Loucy (cell line): ENCODE data around the gene NKTR.

ENCODE experiments used
- H2AFZ ChIP-seq: fragments of 200-600 bp; sonication (generic); 2 replicates; pipeline ENCODE4 v1.6.0; 2016; ENCODE audit warnings: antibody characterized with exemption, mild to moderate bottlenecking, low read length, moderate library complexity
- H3F3A ChIP-seq: fragments of 200-600 bp; 2 replicates; pipeline ENCODE4 v1.6.0; 2016; ENCODE audit warnings: antibody characterized with exemption, low read depth, mild to moderate bottlenecking
- H3K27me3 ChIP-seq: fragments of 200-600 bp; sonication (generic); 2 replicates; pipeline ENCODE4 v1.6.1; 2014; ENCODE audit warnings: low read length, mild to moderate bottlenecking; ENCODE audit not compliant: insufficient read depth, poor library complexity, severe bottlenecking
- H3K36me3 ChIP-seq: fragments of 200-600 bp; sonication (generic); 2 replicates; pipeline ENCODE4 v1.6.1; 2016; ENCODE audit warnings: low read length; ENCODE audit not compliant: insufficient read depth
- H3K4me1 ChIP-seq: fragments of 200-600 bp; sonication (generic); 2 replicates; pipeline ENCODE4 v1.5.1; 2014; ENCODE audit warnings: low read length, mild to moderate bottlenecking; ENCODE audit not compliant: insufficient read depth, poor library complexity, severe bottlenecking
- H3K4me2 ChIP-seq: fragments of 200-600 bp; sonication (generic); 2 replicates; pipeline ENCODE4 v1.6.0; 2014; ENCODE audit warnings: antibody characterized with exemption, low read length, low read depth, mild to moderate bottlenecking; ENCODE audit not compliant: poor library complexity, severe bottlenecking
- H3K4me3 ChIP-seq: fragments of 200-600 bp; sonication (generic); 2 replicates; pipeline ENCODE4 v1.5.1; 2014; ENCODE audit warnings: low read length, mild to moderate bottlenecking, mixed read lengths; ENCODE audit not compliant: poor library complexity, severe bottlenecking
- H3K79me2 ChIP-seq: fragments of 200-600 bp; sonication (generic); 2 replicates; pipeline ENCODE4 v1.6.1; 2014; ENCODE audit warnings: low read length; ENCODE audit not compliant: insufficient read depth
- H3K9ac ChIP-seq: fragments of 200-600 bp; sonication (generic); 2 replicates; pipeline ENCODE4 v1.6.0; 2014; ENCODE audit warnings: mild to moderate bottlenecking, low read depth, low read length, moderate library complexity; ENCODE audit not compliant: poor library complexity, severe bottlenecking
- H3K9me2 ChIP-seq: fragments of 200-600 bp; sonication (generic); replicated peaks from 2 replicates; pipeline ENCODE4 v1.6.1; 2016; ENCODE audit warnings: low read depth, low read length, mixed read lengths
- H3K9me3 ChIP-seq: fragments of 200-600 bp; sonication (generic); 2 replicates; pipeline ENCODE4 v1.6.1; 2014; ENCODE audit warnings: mild to moderate bottlenecking, antibody characterized with exemption, low read length, low read depth; ENCODE audit not compliant: insufficient read depth
- H4K20me1 ChIP-seq: fragments of 200-600 bp; sonication (generic); 2 replicates; pipeline ENCODE4 v1.6.0; 2014; ENCODE audit warnings: antibody characterized with exemption, low read length, mild to moderate bottlenecking; ENCODE audit not compliant: insufficient read depth, poor library complexity, severe bottlenecking
- EZH2phosphoT487 ChIP-seq: fragments of 200-600 bp; IDR thresholded peaks from 2 replicates; pipeline ENCODE4 v1.6.1; 2018; ENCODE audit warnings: antibody characterized with exemption, mild to moderate bottlenecking, moderate library complexity, borderline replicate concordance
- TF ChIP-seq, protein P1 (sequence below): fragments of 200-600 bp; sonication (generic); conservative IDR thresholded peaks from 2 replicates; pipeline ENCODE4 v1.5.1; 2014; ENCODE audit warnings: mild to moderate bottlenecking, antibody characterized with exemption, low read length

Gene NKTR

DNA sequence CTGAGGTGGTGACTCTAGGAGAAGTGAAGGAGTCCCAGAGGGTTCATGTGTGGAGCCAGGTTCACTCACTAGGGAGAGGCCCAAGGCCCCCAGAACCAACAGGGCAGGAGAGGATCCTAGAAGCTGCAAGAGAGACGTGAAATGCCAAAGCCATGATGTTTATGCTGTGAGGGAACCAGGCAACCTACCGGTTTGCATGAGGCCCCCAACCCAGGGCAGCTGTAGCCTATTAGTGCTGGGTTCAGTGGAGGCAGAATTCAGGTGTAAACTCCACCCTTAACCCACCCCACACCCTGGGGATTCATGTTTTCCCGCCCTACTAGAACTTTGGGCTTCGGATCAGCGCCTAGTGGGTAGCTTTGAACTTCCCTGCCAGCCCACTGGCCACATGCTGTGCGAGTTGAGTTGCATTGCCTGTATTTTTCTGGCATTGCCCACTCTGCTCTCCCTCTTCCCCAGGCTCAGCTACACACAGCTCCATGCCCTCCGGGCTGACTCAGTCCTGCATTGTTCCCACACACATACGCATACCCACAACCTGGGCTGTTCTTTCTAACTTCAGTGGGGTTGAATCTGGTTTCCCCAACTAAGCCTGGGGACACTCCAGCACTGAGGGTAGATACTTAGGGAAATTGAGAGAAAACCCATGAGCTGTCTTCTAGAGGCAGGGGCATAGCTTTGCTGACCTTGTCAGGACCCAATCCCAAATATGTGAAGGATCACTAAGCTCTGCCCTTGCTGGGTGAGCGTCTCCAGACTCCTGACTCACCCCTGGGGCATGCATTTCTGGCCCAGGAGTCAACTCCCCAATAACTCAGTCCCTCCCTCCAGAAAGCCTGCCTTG, 51.0 kb downstream of the NKTR start:
- Histone ChIP-seq H3K4me2 (no peak overlapping the region), H3K4me3 (no peak overlapping the region)

DNA sequence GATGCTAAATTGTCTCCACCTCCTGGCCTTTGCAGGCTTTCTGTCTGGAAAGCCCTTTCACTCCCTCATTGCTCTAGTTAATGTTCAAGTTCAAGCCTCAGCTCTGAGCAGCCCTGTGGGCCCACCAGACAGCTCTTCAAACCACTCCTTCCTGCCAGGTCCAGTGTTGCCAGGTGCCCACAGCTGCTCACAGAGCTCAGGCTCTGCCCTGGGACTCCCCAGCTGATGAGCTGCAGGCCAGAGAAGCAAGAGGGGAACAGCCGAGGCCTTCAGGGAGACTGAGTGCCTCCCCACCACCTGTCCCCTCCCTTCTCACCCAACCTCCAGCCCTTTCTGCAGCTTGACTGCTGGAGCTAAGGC, 51.7 kb downstream of the NKTR start:
- Histone ChIP-seq H3K4me1 (peaks cover 20% of the 10 kb centered on the region), H3K4me3 (no peak overlapping the region), H3K9ac (no peak overlapping the region), H3K9me3 (no peaks in the 10 kb centered on the region), H3K79me2 (no peaks in the 10 kb centered on the region), H4K20me1 (no peaks in the 10 kb centered on the region), H2AFZ (no peak overlapping the region; the same call in 1 of the 2 replicates), H3K36me3 (peaks cover 16% of the 10 kb centered on the region; the same call in 1 of the 2 replicates), H3K4me2 (peak overlapping the region; percentile 54), H3K27me3 (no peaks in the 10 kb centered on the region), H3F3A (no peaks in the 10 kb centered on the region), H3K9me2 (no peaks in the 10 kb centered on the region)
- no peak for TF ChIP-seq EZH2phosphoT487
- TF ChIP-seq, protein P1, sequence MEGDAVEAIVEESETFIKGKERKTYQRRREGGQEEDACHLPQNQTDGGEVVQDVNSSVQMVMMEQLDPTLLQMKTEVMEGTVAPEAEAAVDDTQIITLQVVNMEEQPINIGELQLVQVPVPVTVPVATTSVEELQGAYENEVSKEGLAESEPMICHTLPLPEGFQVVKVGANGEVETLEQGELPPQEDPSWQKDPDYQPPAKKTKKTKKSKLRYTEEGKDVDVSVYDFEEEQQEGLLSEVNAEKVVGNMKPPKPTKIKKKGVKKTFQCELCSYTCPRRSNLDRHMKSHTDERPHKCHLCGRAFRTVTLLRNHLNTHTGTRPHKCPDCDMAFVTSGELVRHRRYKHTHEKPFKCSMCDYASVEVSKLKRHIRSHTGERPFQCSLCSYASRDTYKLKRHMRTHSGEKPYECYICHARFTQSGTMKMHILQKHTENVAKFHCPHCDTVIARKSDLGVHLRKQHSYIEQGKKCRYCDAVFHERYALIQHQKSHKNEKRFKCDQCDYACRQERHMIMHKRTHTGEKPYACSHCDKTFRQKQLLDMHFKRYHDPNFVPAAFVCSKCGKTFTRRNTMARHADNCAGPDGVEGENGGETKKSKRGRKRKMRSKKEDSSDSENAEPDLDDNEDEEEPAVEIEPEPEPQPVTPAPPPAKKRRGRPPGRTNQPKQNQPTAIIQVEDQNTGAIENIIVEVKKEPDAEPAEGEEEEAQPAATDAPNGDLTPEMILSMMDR = no peak

More for the DNA sequence above, 51.0 kb downstream of the NKTR start:
- TF ChIP-seq EZH2phosphoT487 = no peak
- TF ChIP-seq, protein P1 = no peak
- Histone ChIP-seq H2AFZ (no peak overlapping the region), H3K27me3 (no peaks in the 10 kb centered on the region), H3K9ac (no peak overlapping the region), H3K9me3 (no peaks in the 10 kb centered on the region), H3F3A (0 out of 2 replicates have a peak, but pooled peaks cover 3% of the 10 kb centered on the region), H3K36me3 (peaks cover 24% of the 10 kb centered on the region; the same call in 1 of the 2 replicates), H3K4me1 (peaks cover 20% of the 10 kb centered on the region), H4K20me1 (no peaks in the 10 kb centered on the region), H3K79me2 (no peaks in the 10 kb centered on the region), H3K9me2 (no peaks in the 10 kb centered on the region)

DNA sequence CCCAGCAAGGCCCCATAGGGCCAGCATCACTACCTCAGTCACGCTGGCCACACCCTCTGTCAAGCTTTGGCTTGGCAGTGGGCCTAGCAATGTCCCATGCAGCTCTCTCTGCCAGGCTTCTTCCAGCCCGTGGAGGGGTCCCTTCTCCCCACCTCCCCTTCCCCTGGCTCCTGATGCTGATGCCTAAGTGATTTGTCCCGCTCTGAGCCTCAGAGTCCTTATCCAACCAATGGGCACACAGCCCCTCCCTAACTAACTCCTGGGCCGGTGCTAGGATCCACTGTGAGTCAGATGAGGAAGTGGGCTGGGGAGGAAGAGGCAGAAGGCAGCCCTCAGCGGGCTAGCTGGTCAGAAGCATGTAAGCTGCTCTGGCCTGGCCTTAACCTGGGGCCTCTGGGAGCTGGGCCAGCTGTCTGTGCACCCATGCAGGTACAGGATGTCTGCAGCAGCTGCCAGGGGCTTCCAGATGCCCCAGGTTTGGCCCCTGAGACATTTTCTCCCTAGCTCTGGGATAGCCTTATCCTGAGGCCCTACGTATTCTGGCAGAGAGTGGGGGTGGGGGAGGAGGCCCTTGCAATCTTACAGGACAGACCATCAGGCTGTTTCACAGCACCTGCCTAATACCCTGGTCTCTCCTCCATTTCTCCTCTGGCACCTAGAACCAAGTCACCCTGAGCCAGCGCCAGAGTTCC, 52.3 kb downstream of the NKTR start:
- Histone ChIP-seq H3K79me2 (no peaks in the 10 kb centered on the region), H3K4me1 (peaks cover 20% of the 10 kb centered on the region)
- TF ChIP-seq, protein P1 = no peak
- TF ChIP-seq EZH2phosphoT487 = no peak

More for the DNA sequence above, 52.3 kb downstream of the NKTR start:
- Histone ChIP-seq H4K20me1 (no peaks in the 10 kb centered on the region), H3K9me3 (no peaks in the 10 kb centered on the region), H3K9ac (peak overlapping the region; percentile 38), H3K4me3 (peak overlapping the region; percentile 67), H3F3A (no peaks in the 10 kb centered on the region), H3K36me3 (peaks cover 11% of the 10 kb centered on the region; the same call in 1 of the 2 replicates), H3K4me2 (peak overlapping the region; percentile 54), H3K27me3 (no peaks in the 10 kb centered on the region), H3K9me2 (no peaks in the 10 kb centered on the region), H2AFZ (peak overlapping the region; percentile 41)
